T-helper 2 cell treated with Interferon-gamma antibody and Interleukin-4, amounts not matched to agents 100 ng/mL and 5 ng/mL, for 36 hours (primary cell): Measurements from ENCODE around the gene SCGN. TPM values are rescaled to one million over a fixed set of nuclear protein-coding genes. Genes with fewer than 3 reads are reported as not detected.

Experiments used
- intact Hi-C: fragments of 100-400 bp; cut with micrococcal nuclease; formaldehyde crosslinking; loops from one replicate; pipeline ENCODE4 v1.15.1; 2023
- total RNA-seq: library from RNA; stranded (reverse); gene quantifications from 2 replicates; pipeline ENCODE4 v1.2.3, GENCODE V29; 2022

The SCGN gene, protein sequence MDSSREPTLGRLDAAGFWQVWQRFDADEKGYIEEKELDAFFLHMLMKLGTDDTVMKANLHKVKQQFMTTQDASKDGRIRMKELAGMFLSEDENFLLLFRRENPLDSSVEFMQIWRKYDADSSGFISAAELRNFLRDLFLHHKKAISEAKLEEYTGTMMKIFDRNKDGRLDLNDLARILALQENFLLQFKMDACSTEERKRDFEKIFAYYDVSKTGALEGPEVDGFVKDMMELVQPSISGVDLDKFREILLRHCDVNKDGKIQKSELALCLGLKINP
- not detected in 2 replicates for total RNA-seq

DNA sequence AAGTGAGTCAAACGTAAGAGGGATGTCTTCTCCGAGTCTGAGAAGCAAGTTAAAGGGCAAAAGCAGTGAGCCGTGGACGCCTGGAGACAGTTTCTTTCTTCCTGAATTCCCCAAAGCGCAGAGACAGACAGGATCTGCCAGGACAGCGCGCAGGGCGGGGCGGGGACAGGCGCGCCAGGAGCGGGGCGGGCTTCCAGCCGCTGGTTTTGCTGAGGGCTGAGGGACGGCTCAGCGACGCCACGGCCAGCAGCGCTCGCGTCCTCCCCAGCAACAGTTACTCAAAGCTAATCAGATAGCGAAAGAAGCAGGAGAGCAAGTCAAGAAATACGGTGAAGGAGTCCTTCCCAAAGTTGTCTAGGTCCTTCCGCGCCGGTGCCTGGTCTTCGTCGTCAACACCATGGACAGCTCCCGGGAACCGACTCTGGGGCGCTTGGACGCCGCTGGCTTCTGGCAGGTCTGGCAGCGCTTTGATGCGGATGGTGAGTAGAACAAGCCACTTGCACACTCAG, at the start of gene SCGN:
Gene SCGN (plus strand): TSS at position 209 of the 509 bp plus-strand sequence. CDS start 189 bp downstream, at position 398.
- intact Hi-C loops = no loop called here

DNA sequence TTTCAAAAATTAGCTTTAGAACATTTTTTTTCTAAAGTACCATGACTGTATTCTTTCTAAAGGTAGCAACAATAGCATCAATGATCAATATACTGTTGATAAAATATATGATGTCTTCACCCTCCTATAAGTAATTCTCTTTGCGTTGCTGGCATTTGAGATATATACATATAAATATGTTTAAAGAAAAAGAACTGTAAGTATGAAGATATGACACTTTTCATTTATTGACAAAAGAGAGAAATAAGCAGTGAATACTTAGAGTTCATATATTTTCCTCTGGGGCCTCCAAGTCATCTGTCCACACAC, 49.4 kb upstream of the SCGN start:
- intact Hi-C loops = loop anchor here (1.0 to 5.0 kb wide), 4 partner anchors 45 to 379 kb away; no protein-coding TSS in a partner anchor

DNA sequence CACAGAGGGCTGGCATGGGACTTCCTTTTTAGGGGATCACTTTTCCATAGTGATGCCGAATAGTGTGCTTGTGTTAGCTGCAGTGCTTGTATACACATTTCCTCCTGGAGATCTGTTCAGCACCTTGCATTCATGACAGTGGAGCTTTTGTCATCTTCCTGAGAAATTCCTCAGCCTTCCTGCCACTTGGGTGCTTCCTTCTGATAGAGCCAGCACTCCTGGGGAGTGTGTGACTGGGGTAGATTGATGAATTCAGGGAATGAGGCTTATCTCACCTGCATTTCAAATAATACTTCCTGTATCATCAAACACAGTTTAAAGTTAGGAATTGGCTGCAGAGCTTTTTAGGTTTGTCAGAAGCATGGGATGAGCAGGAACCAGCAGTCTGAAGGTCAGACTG, 48.8 kb upstream of the SCGN start:
- intact Hi-C loops = loop anchor here (2.0 to 5.0 kb wide), 3 partner anchors 46 to 338 kb away; no protein-coding TSS in a partner anchor

DNA sequence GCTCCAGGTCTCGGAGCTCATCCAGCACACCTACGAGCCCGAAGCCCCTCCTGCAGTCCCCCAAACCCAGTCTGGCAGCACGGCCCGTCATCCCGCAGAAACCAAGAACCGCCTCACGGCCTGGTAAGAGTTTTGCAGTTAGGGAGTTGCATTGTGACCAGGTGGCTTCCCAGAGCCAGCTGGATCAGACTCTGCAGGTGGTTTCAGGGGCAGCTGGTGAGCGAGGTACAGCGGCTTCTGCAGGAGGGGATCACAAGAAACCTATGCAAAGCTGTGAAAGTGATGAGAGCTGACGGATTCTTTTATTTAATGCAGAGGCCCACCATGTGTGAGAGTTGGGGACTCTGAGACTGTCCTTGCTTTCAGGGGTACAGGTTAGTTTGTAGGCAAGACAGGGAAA, 45.9 kb upstream of the SCGN start:
- intact Hi-C loops = no loop called here

DNA sequence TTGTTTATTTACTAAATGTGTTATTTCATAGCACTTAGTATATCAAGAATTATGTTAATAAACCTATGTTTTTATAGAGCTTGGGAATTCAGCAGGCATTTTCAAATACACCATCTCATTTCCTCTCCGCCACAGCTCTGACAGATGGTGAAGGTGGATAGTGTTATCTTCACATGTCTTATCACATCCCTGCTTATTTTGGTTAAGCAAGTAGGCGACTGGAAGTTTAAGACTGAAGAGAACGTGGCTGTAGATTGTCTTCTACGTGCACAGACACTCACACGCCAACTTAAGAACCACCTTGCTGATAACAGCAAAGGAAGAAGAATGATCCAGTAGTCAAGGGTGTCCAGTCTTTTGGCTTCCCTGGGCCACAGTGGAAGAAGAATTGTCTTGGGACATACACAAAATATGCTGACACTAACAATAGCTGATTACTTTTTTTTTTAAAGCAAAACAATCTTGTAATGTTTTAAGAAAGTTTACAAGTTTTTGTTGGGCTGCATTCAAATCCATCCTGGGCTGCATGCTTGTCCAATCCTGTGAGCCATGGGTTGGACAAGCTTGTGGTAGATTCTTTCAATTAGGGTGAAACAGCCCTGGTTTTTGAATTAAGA, 43.3 kb upstream of the SCGN start:
- intact Hi-C loops = no loop called here

DNA sequence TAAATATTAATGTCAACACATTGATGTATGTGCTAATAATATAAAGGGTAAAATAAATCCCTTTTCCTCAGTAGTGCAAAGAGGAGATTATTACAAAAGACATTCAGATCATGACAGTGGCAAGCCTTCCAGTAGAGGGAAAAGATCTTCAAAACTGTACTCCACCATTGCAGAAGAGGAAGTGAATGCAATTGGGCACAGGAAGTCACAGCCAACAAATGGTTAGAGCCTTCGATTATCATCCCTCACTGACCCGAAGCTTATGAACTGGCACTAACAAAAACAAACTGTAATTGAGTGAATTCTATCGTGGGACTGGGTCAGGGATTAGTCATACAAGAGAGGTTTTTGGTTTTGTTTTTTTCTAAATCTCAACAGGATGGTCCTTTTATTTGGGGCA, 39.3 kb upstream of the SCGN start:
- intact Hi-C loops = no loop called here

DNA sequence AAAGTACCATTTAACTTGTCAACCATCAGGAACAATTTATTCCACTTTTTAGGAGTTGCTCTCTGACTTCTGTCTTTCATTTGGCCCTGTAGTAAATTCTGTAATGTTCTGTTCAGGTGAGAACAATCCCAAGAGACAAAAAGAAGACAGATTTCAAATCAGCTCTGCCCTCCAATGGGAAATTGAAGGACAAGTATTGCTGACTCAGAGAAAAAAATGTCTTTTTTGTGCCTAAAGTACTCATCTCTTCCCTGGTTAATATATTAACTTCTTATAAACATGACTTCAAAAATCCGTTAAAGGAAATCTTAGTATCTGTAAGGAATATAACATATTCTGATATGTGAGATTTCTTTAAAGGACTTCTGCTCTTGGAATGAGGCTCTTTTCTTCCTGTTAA, 38.6 kb upstream of the SCGN start:
- intact Hi-C loops = no loop called here

DNA sequence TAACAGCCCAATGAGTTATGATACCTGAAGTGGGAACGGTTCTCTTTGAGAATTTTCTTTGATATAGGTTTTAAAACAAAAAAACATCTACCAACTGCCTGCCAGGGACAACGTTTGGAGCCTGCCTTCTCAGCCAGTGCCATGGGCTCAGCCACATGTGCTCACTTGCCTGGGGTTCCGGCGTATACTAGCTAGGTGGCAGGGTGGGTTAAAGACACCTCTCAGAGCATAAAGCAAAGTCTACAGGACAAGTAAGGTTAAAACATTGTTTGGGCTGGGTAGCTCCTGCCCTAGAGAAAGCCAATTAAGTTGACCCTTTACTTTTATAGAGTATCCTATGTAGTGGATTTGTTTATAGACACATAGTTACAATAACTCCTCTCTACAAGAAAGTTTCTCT, 38.0 kb upstream of the SCGN start:
- intact Hi-C loops = no loop called here

DNA sequence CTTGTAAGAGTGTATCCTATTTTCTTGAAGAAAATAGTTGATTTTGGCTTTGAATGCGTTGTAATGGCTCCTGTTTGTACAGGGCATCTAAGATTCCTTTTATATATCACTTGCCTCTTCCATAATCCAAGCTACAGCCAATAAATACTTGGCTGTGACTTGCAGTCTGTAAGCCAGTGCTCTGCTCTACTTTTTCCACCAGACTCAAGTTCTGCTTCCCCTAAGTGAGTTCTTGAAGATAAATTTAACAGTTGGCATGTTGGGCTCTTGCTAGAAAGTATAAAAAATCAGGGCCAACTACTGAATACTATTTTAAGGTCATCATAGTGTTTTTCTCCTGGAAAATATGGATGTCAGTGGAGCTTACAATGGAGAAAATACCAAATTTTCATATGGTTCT, 36.5 kb upstream of the SCGN start:
- intact Hi-C loops = no loop called here

DNA sequence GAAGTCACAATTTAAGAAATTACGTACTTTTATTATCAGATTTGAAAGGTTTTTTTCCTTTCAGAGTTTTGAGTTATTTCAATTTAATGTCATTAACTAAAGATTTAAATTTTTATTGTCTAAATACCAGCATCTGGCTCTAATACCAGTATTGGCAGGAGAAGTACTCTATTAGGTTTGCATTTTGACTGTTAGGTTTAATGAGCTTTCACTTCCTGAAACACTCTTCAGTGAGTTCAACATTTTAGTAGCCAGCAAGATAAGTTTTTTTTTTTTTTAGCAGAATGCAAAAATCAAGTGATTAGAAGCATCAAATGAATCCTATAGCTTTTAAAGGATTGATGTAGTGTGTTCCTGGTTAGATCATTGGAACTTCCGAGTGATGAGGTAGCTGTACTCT, 34.0 kb upstream of the SCGN start:
- intact Hi-C loops = no loop called here

DNA sequence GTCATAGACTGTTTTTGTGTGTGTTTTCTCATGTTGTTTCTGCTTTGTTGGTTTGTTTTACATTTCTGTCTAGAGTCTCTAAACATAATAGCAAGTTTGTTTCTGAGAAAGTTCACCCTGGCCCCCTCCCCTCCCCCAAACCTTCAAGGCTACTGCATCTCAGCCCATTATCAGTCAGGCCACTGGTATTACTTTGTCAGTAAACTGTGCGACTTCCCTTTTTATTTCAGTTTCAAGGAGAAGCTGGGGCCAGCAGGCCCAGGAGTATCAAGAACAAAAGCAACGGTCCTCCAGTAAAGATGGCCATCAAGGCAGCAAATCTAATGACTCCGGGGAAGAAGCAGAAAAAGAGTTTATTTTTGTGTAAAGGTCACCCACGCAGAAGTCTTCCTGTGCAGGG, 32.8 kb upstream of the SCGN start:
- intact Hi-C loops = no loop called here

DNA sequence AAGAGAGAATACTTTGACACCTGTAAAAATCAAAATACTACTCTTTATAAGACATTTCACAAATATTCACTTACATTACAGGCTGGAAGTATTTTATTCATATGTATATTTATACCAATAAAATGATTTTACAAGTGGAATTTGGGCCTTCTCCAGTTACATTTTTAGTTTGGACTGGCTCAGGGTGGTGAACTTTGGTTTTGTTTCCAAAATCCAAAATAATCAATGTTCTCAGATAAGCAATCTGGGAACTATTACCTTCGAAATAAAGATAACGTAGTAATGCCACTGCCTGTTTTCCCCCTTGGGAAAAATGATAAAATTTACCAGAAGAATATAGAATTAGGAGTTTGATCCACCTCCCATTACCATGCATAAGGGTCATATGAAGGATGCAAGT, 31.6 kb upstream of the SCGN start:
- intact Hi-C loops = no loop called here

DNA sequence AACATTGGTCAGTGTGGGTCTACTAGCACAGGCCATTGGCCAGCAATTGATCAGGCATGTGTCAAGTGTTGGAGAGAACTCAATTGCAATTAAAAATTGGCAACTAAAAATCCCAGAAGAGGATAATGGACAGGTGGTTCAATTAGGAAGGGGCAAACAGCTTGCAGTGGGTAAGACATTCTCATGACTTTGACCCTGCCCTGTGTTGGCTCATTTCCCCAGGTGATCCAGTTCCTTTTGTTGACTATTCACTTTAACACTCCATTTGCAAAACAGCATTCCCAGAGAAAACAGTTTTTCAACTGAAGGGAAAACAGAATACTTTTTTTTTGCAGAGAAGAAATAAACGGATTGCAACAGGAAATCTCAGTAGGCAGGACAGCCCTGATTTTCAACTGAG, 28.9 kb upstream of the SCGN start:
- intact Hi-C loops = no loop called here

DNA sequence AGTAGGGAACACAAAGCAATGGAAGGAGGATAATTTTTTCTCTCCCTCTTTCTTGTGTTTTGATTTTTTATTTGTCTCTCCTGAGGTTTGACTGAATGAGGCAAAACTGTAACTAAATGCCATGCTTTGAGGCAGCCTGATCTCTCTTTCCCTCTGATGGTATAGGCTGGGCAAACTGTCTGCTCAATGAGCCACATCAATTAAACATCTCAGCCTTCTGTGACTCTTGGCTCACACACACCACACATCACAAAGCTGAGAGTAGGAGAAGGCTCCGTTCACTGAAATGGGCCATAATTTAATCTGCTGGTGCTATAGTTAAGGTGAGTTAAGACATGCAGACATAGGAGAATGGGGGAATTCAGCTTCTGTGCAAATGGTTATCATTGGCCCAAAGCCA, 28.1 kb upstream of the SCGN start:
- intact Hi-C loops = no loop called here

DNA sequence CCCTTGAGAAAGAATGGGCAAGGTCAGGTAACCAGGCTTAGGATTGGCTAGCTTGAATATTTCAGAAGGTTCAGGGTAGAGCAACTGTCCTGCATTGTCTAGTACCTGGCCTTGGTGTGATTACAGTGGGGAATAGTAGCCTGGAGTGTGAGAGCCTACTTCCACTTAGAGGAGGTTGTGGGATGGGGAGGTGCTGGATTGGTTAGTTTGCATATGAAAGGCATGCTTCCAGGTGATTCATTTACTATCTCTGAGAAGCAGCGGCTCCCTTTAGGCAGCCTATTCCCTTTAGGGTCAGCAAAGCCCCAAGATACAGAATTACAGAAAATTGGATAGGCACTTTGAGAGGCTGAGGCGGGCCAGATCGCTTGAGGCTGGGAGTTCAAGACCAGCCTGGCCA, 25.0 kb upstream of the SCGN start:
- intact Hi-C loops = no loop called here

DNA sequence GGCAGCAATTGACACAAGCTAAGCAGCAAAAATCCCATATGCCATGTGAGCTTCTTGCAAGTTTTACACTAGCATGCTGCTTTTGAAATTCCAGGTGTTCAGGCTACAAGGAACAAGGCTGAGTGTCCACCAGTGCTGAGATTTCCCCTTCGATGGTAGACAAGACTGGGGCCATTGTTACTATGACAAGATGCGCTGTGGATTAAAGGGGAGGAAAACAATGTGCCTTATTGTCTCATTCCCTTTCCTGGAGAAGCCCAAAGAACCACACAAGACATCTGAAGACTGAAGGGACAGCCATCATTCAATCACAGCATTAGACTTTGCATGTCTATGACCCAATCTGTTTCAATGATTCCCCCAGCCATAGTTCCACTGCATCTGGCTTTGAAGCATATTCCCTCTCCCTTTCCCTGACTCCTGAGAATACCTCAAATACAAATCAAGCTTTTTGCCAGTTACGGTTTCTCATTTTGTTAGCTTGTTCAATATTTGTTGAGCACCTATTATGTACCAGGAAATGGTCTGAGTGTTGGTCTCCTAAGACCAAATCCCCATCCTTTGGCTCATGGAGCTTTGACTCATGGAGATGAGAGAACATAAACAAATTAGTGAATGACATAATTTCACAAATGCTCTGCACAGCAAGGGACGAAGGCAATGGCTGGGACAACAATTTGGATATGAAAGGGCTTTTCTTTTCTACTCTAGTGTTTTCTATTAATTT, 23.4 kb upstream of the SCGN start:
- intact Hi-C loops = no loop called here

DNA sequence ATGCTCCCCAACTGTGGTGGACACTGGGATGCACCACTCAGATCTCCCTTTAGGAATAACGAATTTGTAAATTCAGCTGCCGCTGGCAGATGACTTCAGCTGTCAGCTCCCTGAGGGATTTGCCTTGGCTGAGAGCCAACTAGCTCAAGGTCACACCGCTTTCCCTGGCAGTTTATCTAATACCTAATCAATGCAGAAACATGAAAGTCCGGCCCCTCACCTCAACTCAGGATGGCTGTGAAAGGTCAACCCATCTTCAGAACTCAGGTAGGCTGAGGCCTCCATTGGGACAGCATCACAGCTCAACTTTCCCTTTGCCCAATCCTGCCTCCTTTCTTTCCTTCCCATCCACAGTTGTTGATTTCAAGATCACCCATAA, 22.8 kb upstream of the SCGN start:
- intact Hi-C loops = no loop called here

DNA sequence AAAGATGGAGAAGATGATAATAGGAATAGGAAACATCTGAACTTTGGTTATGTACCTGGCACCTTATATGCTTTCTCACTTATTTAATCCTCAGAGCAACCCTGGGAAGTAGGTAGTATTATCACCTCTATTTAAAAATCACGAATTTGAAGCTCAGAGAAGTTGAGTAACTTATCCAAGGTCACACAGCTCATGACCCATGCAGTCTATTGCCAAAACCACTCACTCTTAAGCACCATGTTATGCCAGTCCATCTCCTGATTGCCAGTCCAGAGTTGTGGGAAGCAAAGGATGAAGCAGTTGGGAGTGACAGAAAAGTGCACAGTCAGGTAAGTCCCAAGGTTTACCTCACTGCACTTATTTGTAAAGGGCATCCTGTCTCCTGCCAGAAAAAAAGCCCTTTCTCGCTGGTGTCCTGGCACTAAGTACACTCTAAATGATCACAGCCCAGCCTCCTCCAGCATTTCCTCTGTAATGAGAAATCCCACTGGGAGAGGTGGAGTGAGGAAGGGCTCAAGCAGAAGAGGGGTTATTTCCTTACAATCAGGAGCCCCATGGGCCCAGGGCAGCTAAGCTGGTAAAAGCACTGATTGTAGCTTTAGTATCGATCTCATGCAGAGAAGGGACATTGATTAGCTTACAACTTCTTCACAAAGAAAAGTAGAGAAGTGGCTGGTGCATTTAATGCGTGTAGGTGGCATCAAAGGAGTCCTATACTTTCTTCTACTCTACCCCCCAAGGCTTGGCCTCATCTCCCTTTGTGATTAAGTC, 21.3 kb upstream of the SCGN start:
- intact Hi-C loops = no loop called here

DNA sequence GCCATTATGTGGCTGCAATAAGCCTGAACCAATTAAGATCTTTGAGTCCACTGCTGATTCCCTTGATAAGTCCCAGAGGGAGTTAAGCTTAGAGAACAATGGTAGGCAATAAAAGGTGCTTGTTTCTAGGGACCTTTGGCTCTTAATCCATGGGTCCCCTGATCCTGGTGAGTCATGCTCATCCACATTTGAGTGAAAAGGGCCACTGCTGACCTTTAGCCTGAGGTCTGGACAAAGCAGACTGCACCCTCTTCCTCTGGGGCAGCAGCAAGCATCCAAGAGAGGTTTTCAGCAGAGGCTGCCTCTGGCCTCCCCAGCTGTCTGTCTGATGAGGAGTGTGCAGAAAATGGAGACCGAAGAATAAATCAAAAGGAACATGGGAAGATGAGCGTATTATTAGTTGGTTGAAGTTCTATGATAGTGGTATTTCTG, 16.1 kb upstream of the SCGN start:
- intact Hi-C loops = no loop called here

DNA sequence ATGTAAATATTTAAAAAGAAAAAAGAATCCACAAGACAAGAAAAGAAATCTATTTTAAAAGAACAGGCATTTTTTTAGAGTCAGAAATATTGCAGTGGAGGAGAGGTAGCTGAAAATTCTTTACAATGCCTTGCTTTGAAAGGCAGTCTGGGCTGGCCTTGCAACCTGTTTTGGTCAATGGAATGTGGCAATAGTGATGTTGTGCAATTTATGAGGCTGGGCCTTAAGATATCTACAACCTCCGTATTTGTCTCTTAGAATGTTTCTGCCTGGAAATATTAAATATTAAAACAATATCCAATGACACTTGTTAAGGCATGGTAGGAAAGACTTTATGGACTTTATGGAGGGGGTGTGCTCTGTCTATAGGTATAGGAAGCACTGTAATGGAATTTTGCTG, 14.8 kb upstream of the SCGN start:
- intact Hi-C loops = no loop called here

DNA sequence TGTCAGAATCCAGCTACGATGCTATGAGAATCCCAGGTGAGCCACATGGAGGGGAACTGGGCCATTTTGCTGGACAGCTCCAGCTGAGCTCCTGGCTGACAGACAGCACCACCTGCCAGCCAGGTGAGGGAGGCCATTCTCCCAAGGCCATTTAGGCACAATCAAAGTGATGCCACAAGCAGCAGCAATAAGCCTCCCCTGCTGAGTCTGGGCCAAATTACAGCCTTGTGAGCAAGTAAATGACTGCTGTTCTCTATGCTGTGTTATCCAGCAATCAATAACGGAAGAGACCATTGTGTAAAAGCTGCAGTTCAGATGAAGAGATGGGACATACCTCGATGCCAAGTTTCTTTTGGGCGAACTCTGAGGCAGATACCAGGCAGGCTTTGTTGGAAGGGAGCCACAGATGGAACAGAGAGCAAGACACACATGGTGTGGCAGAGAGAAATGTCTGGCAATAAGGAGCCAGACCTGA, 14.0 kb upstream of the SCGN start:
- intact Hi-C loops = no loop called here

DNA sequence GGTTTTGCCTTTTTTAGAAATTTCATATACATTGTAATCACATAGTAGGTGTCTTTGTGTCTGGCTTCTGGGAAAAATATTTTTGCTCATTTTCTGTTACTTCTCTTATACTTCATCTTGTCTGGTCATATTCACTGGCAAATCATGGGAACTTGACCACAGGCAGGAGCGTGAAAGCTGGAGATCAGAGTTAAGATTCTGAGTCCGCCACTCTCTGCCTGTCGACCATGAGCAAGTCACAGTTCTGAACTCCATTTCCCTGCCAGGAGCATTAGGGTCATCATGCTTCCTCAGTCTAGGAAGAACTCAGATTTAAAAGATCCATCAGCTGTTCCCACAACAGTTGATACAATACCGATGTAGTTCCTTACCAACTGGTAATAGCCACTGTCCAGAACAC, 12.4 kb upstream of the SCGN start:
- intact Hi-C loops = no loop called here
